Measurements from ENCODE around the gene PPP2CA.
A peak's percentile ranks its signal among the peaks of the same experiment; 100 is the strongest.

The PPP2CA gene

GRCh38 chr5:134146651-134147518 is 79.0 kb downstream of the PPP2CA start:
- DNase-seq: peak in 1 of 2 experiments; percentile 4

GRCh38 chr5:134145779-134146581 is 79.9 kb downstream of the PPP2CA start:
- peak; percentile 4 to 69 for DNase-seq

DNA sequence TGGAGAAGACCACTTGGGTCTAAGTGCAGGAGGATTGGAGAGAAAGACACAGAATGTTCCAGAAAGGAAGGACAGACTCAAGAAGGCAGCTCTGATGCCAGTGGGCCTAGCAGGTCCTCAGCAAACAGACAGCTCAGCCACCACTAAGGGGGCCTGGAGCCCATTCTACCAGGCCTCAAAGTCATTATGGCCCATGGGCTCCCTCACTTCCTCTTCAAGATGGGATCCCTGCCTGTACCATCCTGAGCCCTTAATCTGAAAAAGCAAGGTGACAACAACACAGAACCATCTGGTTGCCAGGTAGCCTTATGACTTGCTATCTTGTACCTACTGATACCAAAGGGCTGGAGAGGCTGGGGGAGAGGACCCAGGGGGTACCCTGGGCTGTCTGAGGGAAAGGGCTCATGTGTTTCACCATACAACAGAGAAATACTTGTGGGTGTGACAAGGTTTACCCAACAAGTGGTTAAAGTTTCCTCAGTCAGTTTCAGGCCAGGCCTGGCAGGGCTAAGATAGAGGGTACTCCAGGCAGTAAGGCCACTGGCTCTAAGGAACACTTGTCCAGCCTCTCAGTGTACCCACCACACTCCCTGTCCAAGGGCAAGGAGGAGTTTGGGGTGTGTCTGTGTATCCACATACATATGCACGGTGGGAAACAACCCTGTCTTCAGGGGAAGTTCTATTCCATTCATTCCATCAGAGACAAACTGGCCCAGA is 80.7 kb downstream of the PPP2CA start:
- no peak for DNase-seq

Data from NCI-H446 (cell line).